Panc1 (cell line): ENCODE measurements around the gene CCS.

Experiments
- POLR2AphosphoS5 ChIP-seq: IDR thresholded peaks from 2 replicates; pipeline ENCODE4 v1.6.1; 2012; ENCODE audit warnings: mild to moderate bottlenecking, low read depth, low read length, moderate library complexity
- TF ChIP-seq, protein P1 (sequence below): fragments of 450-650 bp; IDR thresholded peaks from 2 replicates; pipeline ENCODE4 v1.5.1; 2017; ENCODE audit warnings: mild to moderate bottlenecking

DNA sequence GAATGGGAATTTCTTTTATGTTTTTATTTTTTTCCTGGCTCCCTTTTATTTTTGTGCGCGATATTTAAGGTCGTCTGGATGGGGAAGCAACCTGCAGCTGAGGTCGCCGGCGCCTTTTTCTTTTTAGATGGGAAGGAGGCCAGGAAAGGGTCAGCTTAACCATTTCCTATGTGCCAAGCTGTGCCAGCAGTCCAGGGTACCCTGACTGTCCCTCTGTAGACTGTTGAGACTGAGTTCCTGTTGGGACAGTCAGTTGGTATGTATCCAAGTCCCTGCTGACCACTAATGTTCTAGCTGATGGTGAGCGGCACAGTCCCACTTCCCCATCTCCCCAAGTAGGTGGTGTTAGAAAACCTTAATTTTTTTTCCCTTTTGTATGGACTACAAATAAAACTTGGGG, 33.9 kb downstream of the CCS start:
- TF ChIP-seq, protein P1, sequence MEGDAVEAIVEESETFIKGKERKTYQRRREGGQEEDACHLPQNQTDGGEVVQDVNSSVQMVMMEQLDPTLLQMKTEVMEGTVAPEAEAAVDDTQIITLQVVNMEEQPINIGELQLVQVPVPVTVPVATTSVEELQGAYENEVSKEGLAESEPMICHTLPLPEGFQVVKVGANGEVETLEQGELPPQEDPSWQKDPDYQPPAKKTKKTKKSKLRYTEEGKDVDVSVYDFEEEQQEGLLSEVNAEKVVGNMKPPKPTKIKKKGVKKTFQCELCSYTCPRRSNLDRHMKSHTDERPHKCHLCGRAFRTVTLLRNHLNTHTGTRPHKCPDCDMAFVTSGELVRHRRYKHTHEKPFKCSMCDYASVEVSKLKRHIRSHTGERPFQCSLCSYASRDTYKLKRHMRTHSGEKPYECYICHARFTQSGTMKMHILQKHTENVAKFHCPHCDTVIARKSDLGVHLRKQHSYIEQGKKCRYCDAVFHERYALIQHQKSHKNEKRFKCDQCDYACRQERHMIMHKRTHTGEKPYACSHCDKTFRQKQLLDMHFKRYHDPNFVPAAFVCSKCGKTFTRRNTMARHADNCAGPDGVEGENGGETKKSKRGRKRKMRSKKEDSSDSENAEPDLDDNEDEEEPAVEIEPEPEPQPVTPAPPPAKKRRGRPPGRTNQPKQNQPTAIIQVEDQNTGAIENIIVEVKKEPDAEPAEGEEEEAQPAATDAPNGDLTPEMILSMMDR = no peak
- no peak for TF ChIP-seq POLR2AphosphoS5
